Hypothalamus (tissue), 51 donors: ENCODE measurements around the gene KRT32.
"Not testable (repeated sequence)": the region's sequence is repeated elsewhere in the genome, so short reads cannot be mapped to it uniquely, and the experiment has no call there.

Source experiments
- DNase-seq, 51 donors: peaks; one replicate each; lab custom pipeline; 2025; lab: John Stamatoyannopoulos, UW

The KRT32 gene

GRCh38 chr17:41434005-41434404, 33.2 kb downstream of the KRT32 start:
- DNase-seq: no peak

GRCh38 chr17:41433586-41433985, 33.6 kb downstream of the KRT32 start:
- no peak for DNase-seq

GRCh38 chr17:41430376-41430775, 36.8 kb downstream of the KRT32 start:
- DNase-seq: not testable (repeated sequence)

GRCh38 chr17:41429667-41430066, 37.5 kb downstream of the KRT32 start:
- no peak for DNase-seq

GRCh38 chr17:41428591-41429291, 38.4 kb downstream of the KRT32 start:
- no peak for DNase-seq

GRCh38 chr17:41424111-41424635, 43.0 kb downstream of the KRT32 start, which contains the start of gene KRT37:
Gene KRT37, minus strand, starts transcription at chr17:41424585. Its CDS starts 62 bp downstream, at chr17:41424523.
- no peak for DNase-seq

GRCh38 chr17:41422586-41422985, 44.6 kb downstream of the KRT32 start:
- not testable (repeated sequence) for DNase-seq

GRCh38 chr17:41421617-41422016, 45.6 kb downstream of the KRT32 start:
- no peak for DNase-seq

- no peak for DNase-seq
Observed at GRCh38 chr17:41421116-41421515, 46.1 kb downstream of the KRT32 start.

- no peak for DNase-seq
Observed at GRCh38 chr17:41420134-41420533, 47.1 kb downstream of the KRT32 start.

- no peak for DNase-seq
Observed at GRCh38 chr17:41419716-41420115, 47.5 kb downstream of the KRT32 start.

- DNase-seq: no peak
Observed at GRCh38 chr17:41418116-41418860, 48.9 kb downstream of the KRT32 start.

GRCh38 chr17:41417576-41418015, 49.6 kb downstream of the KRT32 start:
- no peak for DNase-seq

- DNase-seq: no peak
Observed at GRCh38 chr17:41417127-41417526, 50.1 kb downstream of the KRT32 start.

- no peak for DNase-seq
Observed at GRCh38 chr17:41416479-41416878, 50.7 kb downstream of the KRT32 start.

- no peak for DNase-seq
Observed at GRCh38 chr17:41415833-41416335, 51.3 kb downstream of the KRT32 start.

GRCh38 chr17:41415411-41415810, 51.8 kb downstream of the KRT32 start:
- DNase-seq: no peak

- no peak for DNase-seq
Observed at GRCh38 chr17:41413982-41414381, 53.2 kb downstream of the KRT32 start.

- DNase-seq: no peak
Observed at GRCh38 chr17:41413353-41413957, 53.7 kb downstream of the KRT32 start.

GRCh38 chr17:41411072-41411840, 55.9 kb downstream of the KRT32 start:
- DNase-seq: no peak
